A549 (cell line): ENCODE results near the gene MTHFD2L. TPM values are rescaled to one million over a fixed set of nuclear protein-coding genes. Genes with fewer than 3 reads are reported as not detected.
A peak's percentile ranks its signal among the peaks of the same experiment; 100 is the strongest.

ENCODE experiments used
- ATAC-seq, 2 experiments: fragments of 200-7000 bp in 1 of 2; fragments of >200 bp in 1 of 2; cut with Nextera tagmentation in 1 of 2; cut with Tn5 transposase in 1 of 2; 3 replicates each; pipeline versions ENCODE4 v1.8.0 to v1.9.1; 2018 to 2020; ENCODE audit warnings: mild to moderate bottlenecking in 1 of 2, moderate library complexity in 1 of 2
- CTCF ChIA-PET: fragments of 300-600 bp; sonication (Branson Sonifier 250); formaldehyde crosslinking; extraction: SDS; loops from one replicate; lab custom pipeline; 2021; ENCODE audit warnings: antibody characterized with exemption, inconsistent platforms; lab: Yijun Ruan, JAX
- POLR2A ChIA-PET: fragments of 350-600 bp; formaldehyde crosslinking; extraction: SDS; loops from one replicate; lab custom pipeline; 2021; ENCODE audit warnings: antibody characterized with exemption, inconsistent platforms; lab: Yijun Ruan, JAX
- DNase-seq, 2 experiments: peaks; one replicate each; pipeline versions ENCODE4 v3.0.0 to v3.0.0-alpha.2; 2011 to 2016; ENCODE audit warnings: low read depth in 1 of 2, low spot score in 1 of 2
- FAIRE-seq: peaks from 2 replicates; lab custom pipeline; 2011; peaks lifted over from hg19 to GRCh38; lab: Jason Lieb, UNC
- H3K27ac ChIP-seq, 2 experiments: fragments of >200 bp; sonication (Bioruptor Twin); formaldehyde crosslinking; 3 replicates each; pipeline ENCODE4 v1.5.1; 2016 to 2017
- H3K4me1 ChIP-seq: fragments of >200 bp; sonication (Bioruptor Twin); formaldehyde crosslinking; 3 replicates; pipeline ENCODE4 v1.6.1; 2016
- H3K4me2 ChIP-seq: fragments of >200 bp; sonication (Bioruptor Twin); formaldehyde crosslinking; 3 replicates; pipeline ENCODE4 v1.6.1; 2016
- H3K4me3 ChIP-seq: fragments of >200 bp; sonication (Bioruptor Twin); formaldehyde crosslinking; 3 replicates; pipeline ENCODE4 v1.5.1; 2016
- H3K9me3 ChIP-seq: fragments of >200 bp; sonication (Bioruptor Twin); formaldehyde crosslinking; 3 replicates; pipeline ENCODE4 v1.6.1; 2016
- CBX8 ChIP-seq: fragments of 200-600 bp; sonication (generic); IDR thresholded peaks from 2 replicates; pipeline ENCODE4 v1.6.1; 2016
- CEBPB ChIP-seq, 2 experiments: fragments of >200 bp in 1 of 2; sonication (Bioruptor Twin) in 1 of 2; formaldehyde crosslinking in 1 of 2; IDR thresholded peaks; 2 replicates each; pipeline ENCODE4 v1.6.1; 2012 to 2016
- CTCF ChIP-seq: fragments of >200 bp; sonication (Bioruptor Twin); formaldehyde crosslinking; IDR thresholded peaks from 3 replicates; pipeline ENCODE4 v1.5.1; 2016
- EHF ChIP-seq: fragments of 250-450 bp; sonication (Bioruptor Pico); IDR thresholded peaks from 2 replicates; pipeline ENCODE4 v1.5.0; 2020; ENCODE audit warnings: mild to moderate bottlenecking
- ESRRA ChIP-seq: fragments of 150-350 bp; IDR thresholded peaks from 2 replicates; pipeline ENCODE4 v1.6.1; 2014; ENCODE audit warnings: mild to moderate bottlenecking, low read length, borderline replicate concordance
- FOSL2 ChIP-seq, 2 experiments: fragments of 450-650 bp in 1 of 2; fragments of >200 bp in 1 of 2; sonication (Bioruptor Twin) in 1 of 2; formaldehyde crosslinking; IDR thresholded peaks; 2 replicates each; pipeline versions ENCODE4 v1.5.0 to v1.6.1; 2016 to 2020; ENCODE audit warnings: mild to moderate bottlenecking in 1 of 2, moderate library complexity in 1 of 2
- FOXS1 ChIP-seq: fragments of 250-450 bp; sonication (Bioruptor Pico); IDR thresholded peaks from 2 replicates; pipeline ENCODE4 v1.5.0; 2020; ENCODE audit warnings: mild to moderate bottlenecking, moderate library complexity
- HOXB13 ChIP-seq: fragments of 250-450 bp; sonication (Bioruptor Pico); IDR thresholded peaks from 2 replicates; pipeline ENCODE4 v1.5.0; 2020; ENCODE audit warnings: low read depth, mild to moderate bottlenecking, moderate library complexity
- KDM1A ChIP-seq: fragments of 200-600 bp; sonication (generic); IDR thresholded peaks from 2 replicates; pipeline ENCODE4 v1.6.1; 2016; ENCODE audit warnings: low read depth, mild to moderate bottlenecking
- MAFK ChIP-seq: fragments of 450-650 bp; IDR thresholded peaks from 2 replicates; pipeline ENCODE4 v1.6.1; 2014; ENCODE audit not compliant: partially characterized antibody
- RAD21 ChIP-seq, 2 experiments: fragments of >200 bp in 1 of 2; sonication (Bioruptor Twin) in 1 of 2; formaldehyde crosslinking in 1 of 2; IDR thresholded peaks in 1 of 2; conservative IDR thresholded peaks in 1 of 2; 2 replicates in 1 of 2; 3 replicates in 1 of 2; pipeline ENCODE4 v1.6.1; 2012 to 2018; ENCODE audit warnings: inconsistent platforms in 1 of 2
- SMC3 ChIP-seq: fragments of >200 bp; sonication (Bioruptor Twin); formaldehyde crosslinking; IDR thresholded peaks from 3 replicates; pipeline ENCODE4 v1.6.1; 2018; ENCODE audit warnings: inconsistent platforms
- ZNF302 ChIP-seq: fragments of 250-450 bp; sonication (Bioruptor Pico); IDR thresholded peaks from 2 replicates; pipeline ENCODE4 v1.9.0; 2021; ENCODE audit warnings: inconsistent platforms, mild to moderate bottlenecking, moderate library complexity
- WGBS: methylation state at CpG from one replicate; pipeline ENCODE4 v1.1.6; 2017; ENCODE audit errors: missing lambda C conversion rate; 5-methylcytosine and 5-hydroxymethylcytosine counted together
- polyA plus RNA-seq, 4 experiments: library from polyadenylated mRNA; depleted of rRNA in 3 of 4; stranded (reverse); fragments of >200 nt; fragmentation: RNase III in 1 of 4; extraction: RNeasy Plus Mini Kit Qiagen cat#74134 plus additional on column Dnase treatment in 1 of 4; gene quantifications; 2 replicates in 3 of 4; 3 replicates in 1 of 4; pipeline ENCODE4 v1.2.3, GENCODE V29; 2011 to 2017

The MTHFD2L gene
- polyA plus RNA-seq, 2 of the 4 experiments (the other 2 are of a cell fraction) = 8.5 to 19.3 TPM

DNA sequence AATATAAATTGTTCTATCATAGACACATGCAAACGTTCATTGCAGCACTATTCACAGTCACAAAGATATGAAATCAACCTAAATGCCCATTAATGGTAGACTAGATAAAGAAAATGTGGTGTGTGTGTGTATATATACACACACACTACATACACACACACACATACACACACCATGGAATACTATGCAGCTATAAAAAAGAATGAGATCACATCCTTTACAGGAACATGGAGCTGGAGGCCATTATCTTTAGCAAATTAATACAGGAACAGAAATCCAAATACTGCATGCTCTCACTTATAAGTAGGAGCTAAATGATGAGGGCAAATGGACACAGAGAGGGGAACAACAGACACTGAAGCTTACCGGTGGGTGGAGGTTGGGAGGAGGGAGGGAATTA, 65.2 kb downstream of the MTHFD2L start (continued):
- no peak for TF ChIP-seq CTCF
- TF ChIP-seq EHF (CRISPR knock-in tag) = no peak
- TF ChIP-seq CEBPB (IDR thresholded peaks at IDR 0.05) = no peak

- no peak for DNase-seq
- peak overlapping the region; percentile 50; the same call in 2 of the 3 replicates for H3K4me2 ChIP-seq
- no peak for ATAC-seq
- POLR2A ChIA-PET = no interaction called here
- CTCF ChIA-PET = no interaction called here
- TF ChIP-seq ZNF302 (CRISPR knock-in tag) (no peak), MAFK (peak; percentile 11), CEBPB (IDR thresholded peaks at IDR 0.05) (peak; percentile 48 to 82; a peak in 3 of 4 replicates), ESRRA (no peak), KDM1A (no peak), FOSL2 (IDR thresholded peaks at IDR 0.05) (no peak), FOSL2 (CRISPR knock-in tag; IDR thresholded peaks at IDR 0.05) (0 out of 2 replicates have a peak, but pooled peaks have one; percentile 33), CBX8 (no peak)
- no peak overlapping the region for H3K4me3 ChIP-seq
- H3K9me3 ChIP-seq = no peaks in the 10 kb centered on the region
- H3K27ac ChIP-seq = peak overlapping the region in 1 of 2 experiments; percentile 73; a peak in 3 of 6 replicates
- no peak for FAIRE-seq
- 43% methylated on average over 1 of the region's 1 CpG for WGBS
- peaks cover 13% of the 10 kb centered on the region for H3K4me1 ChIP-seq
Measured at GRCh38 chr4:74223801-74224200, 65.9 kb downstream of the MTHFD2L start.

DNA sequence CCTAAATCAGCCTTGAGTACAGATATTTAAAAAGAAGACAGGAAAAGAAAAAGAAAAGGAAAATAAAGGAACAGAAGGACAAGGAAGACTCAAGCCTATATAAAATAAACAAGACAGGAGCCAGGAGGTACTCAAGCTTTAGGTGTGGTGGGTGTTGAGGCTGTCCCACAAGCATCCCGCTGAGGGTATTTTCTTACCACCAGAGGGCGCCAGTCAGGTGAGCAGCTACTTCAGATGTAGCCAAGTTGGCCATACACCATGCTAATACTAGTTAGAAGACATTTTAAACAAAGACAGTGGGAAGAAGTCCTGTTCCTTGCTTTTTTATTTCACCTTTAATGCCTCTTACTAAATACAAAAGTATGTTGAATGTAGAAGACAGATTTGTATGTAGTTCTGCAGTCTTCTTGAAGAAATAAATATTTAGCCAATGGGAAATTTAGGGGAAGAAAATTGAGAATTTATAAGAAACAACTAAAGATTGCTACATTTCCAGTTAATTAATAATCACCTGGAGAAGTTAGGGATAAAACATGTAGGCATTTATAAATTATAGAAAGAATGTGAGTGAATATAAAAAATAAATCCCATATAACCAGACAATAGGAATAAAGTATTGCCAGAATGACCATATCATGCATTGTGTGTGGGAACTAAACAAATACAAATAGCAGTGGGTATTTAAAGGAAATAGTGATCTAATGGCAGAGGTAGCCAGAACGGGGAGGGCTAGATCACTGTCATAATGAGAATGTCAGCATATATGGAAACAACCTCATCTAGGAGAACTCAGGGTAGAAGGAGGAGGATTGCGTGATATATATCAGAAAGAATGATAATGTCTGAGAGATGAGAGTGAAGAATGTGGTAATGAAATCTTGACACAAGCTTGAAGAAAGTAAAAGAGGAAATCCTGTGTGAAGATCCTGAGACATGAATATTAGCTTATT, 71.0 kb downstream of the MTHFD2L start:
- Histone ChIP-seq H3K4me2 (no peak overlapping the region), H3K4me1 (peaks cover 27% of the 10 kb centered on the region), H3K4me3 (no peak overlapping the region), H3K27ac (0 out of 6 replicates have a peak overlapping the region, but pooled peaks of 1 of the 2 experiments have one; percentile 16), H3K9me3 (no peaks in the 10 kb centered on the region)
- TF ChIP-seq FOXS1 (CRISPR knock-in tag) (no peak), SMC3 (peak; percentile 49; the same call in 2 of the 3 replicates), HOXB13 (no peak), CTCF (peak; percentile 61), RAD21 (conservative IDR thresholded peaks at IDR 0.05 in 1 of 2, IDR thresholded peaks at IDR 0.05 in 1 of 2) (peak; percentile 46 to 57; a peak in 3 of 5 replicates)
- no peak for FAIRE-seq
- peak; percentile 13 to 77 for DNase-seq
- ChIA-PET CTCF (interaction anchor here (0.7 to 2.3 kb wide), 11 partner anchors 11 to 1918 kb away, joined by 3 to 16 read pairs (median 3); no protein-coding TSS in a partner anchor), POLR2A (no interaction called here)
- peak; percentile 63 to 87; a peak in 3 of 6 replicates for ATAC-seq
- WGBS = 35% methylated on average over 4 of the region's 4 CpGs
